HL-60/S4 (cell line): Measurements from ENCODE around the gene PCDHGB4.
"Not testable (repeated sequence)": the region's sequence is repeated elsewhere in the genome, so short reads cannot be mapped to it uniquely, and the experiment has no call there.

Experiments
- in situ Hi-C: fragments of 300-500 bp; cut with MboI; formaldehyde crosslinking; loops from 2 replicates; pipeline ENCODE4 v1.14.3; 2022; ENCODE audit warnings: low sequenced_read_pairs

The PCDHGB4 gene

DNA sequence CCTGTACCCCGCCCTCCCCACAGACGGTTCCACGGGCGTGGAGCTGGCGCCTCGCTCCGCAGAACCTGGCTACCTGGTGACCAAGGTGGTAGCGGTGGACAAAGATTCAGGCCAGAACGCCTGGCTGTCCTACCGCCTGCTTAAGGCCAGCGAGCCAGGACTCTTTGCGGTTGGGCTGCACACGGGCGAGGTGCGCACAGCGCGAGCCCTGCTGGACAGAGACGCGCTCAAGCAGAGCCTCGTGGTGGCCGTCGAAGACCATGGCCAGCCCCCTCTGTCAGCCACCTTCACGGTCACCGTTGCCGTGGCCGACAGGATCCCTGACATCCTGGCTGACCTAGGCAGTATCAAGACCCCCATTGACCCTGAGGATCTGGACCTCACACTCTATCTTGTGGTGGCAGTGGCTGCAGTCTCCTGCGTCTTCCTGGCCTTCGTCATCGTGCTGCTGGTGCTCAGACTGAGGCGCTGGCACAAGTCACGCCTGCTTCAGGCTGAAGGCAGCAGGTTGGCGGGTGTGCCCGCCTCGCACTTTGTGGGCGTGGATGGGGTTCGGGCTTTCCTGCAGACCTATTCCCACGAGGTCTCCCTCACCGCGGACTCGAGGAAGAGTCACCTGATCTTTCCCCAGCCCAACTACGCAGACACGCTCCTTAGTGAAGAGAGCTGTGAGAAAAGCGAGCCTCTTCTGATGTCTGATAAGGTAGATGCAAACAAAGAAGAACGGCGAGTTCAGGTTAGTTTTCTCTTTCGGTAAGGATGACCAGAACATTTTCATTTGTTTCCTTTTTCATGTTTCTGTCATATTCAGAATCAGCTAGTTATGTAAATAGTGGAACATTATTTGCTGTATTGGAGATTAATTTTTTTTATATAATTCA lies 21.2 kb upstream of the PCDHGB4 start:
- in situ Hi-C loops: no loop called here

DNA sequence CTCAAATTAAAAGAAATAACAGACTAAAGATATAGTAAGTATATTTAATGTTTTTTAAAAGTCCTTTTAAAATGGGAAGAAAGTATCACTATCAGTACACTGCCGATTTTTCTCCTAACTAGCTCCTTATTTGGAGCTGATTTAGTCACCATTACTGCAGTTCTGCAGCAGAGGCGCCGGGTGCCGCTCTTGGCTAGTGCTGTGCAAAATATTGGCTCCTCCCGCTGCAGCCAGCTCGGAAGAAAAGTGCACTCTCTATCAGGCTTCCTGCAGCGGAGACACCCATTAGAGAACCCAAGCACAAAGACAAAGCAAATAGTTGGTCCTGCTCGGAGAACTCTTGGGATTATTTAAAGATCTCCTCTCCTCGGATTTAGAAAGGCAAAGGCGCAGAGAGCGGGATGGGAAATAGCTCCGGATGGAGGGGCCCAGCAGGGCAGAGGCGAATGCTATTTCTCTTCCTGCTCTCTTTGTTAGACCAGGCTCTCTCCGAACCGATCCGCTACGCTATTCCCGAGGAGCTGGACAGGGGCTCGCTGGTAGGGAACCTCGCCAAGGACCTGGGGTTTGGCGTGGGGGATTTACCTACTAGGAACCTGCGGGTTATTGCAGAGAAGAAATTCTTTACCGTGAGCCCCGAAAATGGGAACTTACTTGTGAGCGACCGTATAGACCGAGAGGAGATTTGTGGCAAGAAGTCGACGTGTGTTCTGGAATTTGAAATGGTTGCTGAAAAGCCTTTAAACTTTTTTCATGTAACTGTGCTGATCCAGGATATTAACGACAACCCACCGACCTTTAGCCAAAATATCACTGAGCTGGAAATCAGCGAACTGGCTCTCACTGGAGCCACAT lies 17.3 kb upstream of the PCDHGB4 start, which contains the start of gene PCDHGB3:
PCDHGB3 (plus strand) TSS at position 249 of the 855 bp plus-strand sequence; CDS start at position 402, 153 bp downstream.
- in situ Hi-C loops: no loop called here

DNA sequence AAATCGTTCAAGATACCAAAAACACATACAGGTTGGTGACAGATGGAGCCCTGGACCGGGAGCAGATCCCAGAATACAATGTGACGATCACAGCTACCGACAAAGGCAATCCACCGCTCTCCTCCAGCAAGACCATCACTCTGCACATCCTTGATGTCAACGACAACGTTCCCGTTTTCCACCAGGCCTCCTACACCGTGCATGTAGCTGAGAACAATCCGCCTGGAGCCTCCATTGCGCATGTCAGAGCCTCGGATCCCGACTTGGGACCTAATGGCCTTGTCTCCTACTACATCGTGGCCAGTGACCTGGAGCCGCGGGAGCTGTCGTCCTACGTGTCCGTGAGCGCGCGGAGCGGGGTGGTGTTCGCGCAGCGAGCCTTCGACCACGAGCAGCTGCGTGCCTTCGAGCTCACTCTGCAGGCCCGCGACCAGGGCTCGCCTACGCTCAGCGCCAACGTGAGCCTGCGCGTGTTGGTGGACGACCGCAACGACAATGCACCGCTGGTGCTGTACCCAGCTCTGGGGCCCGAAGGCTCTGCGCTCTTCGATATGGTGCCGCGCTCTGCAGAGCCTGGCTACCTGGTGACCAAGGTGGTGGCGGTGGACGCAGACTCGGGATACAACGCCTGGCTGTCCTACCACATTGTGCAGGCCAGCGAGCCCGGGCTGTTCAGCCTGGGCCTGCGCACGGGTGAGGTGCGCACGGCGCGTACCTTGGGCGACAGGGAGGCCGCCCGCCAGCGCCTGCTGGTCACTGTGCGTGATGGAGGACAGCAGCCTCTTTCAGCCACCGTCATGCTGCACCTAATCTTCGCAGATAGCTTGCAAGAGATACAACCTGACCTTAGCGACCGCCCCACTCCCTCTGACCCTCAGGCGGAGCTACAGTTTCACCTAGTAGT lies 15.7 kb upstream of the PCDHGB4 start:
- in situ Hi-C loops: no loop called here

DNA sequence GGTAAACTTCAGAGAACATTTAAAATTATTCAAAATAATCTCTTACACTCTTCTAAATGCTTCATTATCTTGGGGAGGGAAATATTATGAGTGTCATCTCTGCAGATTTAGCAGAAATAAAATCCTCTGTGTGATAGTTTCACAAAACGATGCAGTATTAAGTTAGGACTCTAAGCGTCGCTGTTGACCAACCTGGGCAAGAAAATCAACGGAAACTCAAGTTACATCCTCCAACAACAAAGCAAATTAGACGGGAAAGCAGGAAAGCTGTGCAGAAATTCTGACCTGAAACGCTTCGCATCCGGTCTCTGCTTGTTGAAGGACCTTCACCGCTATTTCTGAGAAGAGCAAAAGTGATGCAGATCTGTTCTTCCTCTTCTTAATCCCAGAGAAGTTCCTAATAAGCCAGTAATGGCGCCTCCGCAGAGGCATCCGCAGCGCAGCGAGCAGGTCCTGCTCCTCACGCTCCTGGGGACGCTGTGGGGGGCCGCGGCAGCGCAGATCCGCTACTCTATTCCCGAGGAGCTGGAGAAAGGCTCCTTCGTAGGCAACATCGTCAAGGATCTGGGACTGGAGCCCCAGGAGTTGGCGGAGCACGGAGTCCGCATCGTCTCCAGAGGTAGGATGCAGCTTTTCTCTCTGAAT lies 13.7 kb upstream of the PCDHGB4 start, which contains the start of gene PCDHGA6:
PCDHGA6 (plus strand) TSS at position 219 of the 645 bp plus-strand sequence; CDS start at position 412, 193 bp downstream.
- in situ Hi-C loops: no loop called here

DNA sequence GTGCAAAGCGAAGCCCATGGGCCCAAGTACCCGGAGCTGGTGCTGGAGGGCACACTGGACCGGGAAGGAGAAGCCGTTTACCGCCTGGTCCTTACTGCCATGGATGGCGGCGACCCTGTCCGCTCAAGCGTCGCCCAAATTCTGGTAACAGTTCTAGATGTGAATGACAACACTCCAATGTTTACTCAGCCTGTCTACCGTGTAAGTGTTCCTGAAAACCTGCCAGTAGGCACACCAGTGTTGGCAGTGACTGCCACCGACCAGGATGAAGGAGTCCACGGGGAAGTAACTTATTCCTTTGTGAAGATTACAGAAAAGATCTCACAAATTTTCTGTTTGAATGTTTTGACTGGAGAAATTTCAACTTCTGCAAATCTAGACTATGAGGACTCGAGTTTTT lies 12.9 kb upstream of the PCDHGB4 start:
- in situ Hi-C loops: no loop called here

DNA sequence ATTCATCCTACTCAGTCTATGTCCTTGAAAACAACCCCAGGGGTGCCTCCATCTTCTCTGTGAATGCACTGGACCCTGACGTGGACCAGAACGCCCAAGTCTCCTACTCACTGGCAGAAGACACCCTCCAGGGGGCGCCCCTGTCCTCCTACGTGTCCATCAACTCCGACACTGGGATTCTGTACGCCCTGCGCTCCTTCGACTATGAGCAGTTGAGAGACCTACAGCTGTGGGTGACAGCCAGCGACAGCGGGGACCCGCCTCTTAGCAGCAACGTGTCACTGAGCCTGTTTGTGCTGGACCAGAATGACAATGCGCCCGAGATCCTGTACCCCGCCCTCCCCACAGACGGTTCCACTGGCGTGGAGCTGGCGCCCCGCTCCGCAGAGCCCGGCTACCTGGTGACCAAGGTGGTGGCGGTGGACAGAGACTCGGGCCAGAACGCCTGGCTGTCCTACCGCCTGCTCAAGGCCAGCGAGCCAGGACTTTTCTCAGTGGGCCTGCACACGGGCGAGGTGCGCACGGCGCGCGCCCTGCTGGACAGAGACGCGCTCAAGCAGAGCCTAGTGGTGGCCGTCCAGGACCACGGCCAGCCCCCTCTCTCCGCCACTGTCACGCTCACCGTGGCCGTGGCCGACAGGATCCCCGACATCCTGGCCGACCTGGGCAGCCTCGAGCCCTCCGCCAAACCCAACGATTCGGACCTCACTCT lies 11.9 kb upstream of the PCDHGB4 start:
- in situ Hi-C loops: not testable (repeated sequence)

DNA sequence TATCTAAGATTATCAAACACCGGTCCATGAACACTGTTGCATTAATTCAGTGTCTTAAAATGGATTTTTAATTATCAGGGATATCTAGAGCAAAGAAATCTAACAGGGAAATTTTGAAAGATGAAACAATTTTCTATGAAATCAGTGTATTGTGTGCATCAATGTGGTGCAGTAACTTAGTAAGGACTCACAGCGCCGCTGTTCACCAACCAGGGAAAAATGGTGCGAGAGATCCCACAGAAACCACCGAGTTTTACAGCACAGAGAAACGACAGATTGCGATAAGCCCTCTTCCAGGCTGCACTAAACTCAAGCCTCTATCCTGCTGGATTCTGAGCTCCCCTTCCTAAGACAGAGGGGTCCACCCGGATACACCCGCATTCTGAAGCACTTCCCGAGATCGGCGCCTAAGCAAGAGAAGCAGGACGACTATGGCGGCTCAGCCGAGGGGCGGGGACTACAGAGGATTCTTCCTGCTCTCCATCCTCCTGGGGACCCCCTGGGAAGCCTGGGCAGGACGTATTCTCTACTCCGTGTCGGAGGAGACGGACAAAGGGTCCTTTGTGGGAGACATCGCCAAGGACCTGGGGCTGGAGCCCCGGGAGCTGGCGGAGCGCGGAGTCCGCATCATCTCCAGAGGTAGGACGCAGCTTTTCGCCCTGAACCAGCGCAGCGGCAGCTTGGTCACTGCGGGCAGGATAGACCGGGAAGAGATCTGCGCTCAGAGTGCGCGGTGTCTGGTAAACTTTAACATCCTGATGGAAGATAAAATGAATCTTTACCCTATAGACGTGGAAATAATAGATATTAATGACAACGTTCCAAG lies 4.8 kb upstream of the PCDHGB4 start, which contains the start of gene PCDHGA7:
PCDHGA7 (plus strand) TSS at position 274 of the 826 bp plus-strand sequence; CDS start at position 432, 158 bp downstream.
- in situ Hi-C loops: no loop called here

DNA sequence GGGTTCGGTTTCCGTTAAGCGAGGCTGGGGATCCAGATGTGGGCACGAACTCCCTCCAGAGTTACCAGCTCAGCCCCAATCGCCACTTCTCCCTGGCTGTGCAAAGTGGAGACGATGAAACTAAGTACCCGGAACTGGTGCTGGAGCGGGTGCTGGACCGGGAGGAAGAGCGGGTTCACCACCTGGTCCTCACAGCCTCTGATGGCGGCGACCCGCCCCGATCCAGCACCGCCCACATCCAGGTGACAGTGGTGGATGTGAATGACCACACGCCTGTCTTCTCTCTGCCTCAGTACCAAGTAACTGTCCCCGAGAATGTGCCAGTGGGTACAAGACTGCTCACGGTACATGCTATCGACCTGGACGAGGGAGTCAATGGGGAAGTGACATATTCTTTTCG lies 4.2 kb upstream of the PCDHGB4 start:
- in situ Hi-C loops: no loop called here

DNA sequence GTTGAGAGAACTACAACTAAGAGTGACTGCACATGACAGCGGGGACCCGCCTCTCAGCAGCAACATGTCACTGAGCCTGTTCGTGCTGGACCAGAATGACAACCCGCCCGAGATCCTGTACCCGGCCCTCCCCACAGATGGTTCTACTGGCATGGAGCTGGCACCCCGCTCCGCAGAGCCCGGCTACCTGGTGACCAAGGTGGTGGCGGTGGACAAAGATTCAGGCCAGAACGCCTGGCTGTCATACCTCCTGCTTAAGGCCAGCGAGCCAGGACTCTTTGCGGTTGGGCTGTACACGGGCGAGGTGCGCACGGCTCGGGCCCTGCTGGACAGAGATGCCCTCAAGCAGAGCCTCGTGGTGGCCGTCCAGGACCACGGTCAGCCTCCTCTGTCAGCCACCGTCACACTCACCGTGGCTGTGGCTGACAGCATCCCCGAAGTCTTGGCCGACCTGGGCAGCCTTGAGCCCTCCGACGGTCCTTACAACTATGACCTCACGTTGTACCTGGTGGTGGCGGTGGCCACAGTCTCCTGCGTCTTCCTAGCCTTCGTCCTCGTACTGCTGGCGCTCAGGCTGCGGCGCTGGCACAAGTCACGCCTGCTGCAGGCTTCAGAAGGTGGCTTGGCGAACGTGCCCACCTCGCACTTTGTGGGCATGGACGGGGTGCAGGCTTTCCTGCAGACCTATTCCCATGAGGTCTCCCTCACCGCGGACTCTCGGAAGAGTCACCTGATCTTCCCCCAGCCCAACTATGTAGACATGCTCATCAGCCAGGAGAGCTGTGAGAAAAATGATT lies 2.8 kb upstream of the PCDHGB4 start:
- in situ Hi-C loops: no loop called here

DNA sequence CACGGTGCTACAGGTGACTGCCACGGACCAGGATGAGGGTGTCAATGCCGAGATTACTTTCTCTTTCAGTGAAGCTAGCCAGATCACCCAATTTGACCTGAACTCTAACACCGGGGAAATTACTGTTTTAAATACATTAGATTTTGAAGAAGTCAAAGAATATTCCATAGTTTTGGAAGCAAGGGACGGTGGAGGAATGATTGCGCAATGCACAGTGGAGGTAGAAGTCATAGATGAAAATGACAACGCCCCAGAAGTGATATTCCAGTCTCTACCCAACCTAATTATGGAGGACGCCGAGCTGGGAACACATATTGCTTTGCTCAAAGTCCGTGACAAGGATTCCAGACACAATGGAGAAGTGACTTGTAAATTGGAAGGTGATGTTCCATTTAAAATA lies 1.2 kb downstream of the PCDHGB4 start:
- in situ Hi-C loops: no loop called here

DNA sequence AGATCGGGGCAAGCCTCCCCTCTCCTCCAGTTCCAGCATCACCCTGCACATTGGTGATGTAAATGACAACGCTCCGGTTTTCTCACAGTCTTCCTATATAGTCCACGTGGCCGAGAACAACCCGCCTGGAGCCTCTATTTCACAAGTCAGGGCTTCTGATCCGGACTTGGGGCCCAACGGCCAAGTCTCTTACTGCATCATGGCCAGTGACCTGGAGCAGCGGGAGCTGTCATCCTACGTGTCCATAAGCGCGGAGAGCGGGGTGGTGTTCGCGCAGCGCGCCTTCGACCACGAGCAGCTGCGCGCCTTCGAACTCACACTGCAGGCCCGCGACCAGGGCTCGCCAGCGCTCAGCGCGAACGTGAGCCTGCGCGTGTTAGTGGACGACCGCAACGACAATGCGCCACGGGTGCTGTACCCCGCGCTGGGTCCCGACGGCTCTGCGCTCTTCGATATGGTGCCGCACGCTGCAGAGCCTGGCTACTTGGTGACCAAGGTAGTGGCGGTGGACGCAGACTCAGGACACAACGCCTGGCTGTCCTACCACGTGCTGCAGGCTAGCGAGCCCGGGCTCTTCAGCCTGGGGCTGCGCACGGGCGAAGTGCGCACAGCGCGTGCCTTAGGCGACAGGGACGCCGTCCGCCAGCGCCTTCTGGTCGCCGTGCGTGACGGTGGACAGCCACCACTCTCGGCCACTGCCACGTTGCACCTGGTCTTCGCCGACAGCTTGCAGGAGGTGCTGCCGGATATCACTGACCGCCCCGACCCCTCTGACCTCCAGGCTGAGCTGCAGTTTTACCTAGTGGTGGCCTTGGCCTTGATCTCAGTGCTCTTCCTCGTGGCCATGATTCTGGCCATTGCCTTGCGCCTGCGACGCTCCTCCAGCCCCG lies 1.9 kb downstream of the PCDHGB4 start:
- in situ Hi-C loops: no loop called here

DNA sequence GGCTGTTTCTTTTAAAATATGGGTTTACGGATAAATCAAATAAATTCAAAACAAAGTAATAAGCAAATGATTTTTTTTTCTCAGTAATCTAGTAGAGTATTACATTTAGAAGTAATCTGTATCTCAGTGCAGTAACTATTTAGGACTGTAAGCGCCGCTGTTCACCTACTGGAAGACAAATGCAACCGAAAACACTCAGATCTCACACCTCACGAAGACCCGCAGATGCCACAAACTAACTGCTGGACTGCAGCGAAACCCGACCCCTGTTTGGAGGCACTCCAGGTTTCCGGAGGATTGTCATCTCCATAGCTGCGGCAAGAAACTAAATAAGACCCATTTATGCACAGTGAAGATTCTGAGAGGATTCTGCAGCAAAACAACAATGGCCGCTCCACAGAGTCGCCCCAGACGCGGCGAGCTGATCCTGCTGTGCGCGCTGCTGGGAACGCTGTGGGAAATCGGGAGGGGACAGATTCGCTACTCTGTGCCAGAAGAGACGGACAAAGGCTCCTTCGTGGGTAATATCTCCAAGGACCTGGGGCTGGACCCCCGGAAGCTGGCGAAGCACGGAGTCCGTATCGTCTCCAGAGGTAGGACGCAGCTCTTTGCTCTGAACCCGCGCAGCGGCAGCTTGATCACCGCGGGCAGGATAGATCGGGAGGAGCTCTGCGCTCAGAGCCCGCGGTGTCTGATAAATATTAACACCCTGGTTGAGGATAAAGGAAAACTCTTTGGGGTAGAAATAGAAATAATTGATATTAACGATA lies 5.1 kb downstream of the PCDHGB4 start, which contains the start of gene PCDHGA8:
PCDHGA8 (plus strand) TSS at position 205 of the 770 bp plus-strand sequence; CDS start at position 386, 181 bp downstream.
- in situ Hi-C loops: no loop called here

DNA sequence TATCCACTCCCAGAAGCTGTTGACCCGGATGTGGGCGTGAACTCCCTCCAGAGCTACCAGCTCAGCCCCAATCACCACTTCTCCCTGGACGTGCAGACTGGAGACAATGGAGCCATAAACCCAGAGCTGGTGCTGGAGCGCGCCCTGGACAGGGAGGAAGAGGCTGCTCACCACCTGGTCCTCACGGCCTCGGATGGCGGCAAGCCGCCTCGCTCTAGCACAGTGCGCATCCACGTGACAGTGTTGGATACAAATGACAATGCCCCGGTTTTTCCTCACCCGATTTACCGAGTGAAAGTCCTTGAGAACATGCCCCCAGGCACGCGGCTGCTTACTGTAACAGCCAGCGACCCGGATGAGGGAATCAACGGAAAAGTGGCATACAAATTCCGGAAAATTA lies 5.8 kb downstream of the PCDHGB4 start:
- in situ Hi-C loops: no loop called here

DNA sequence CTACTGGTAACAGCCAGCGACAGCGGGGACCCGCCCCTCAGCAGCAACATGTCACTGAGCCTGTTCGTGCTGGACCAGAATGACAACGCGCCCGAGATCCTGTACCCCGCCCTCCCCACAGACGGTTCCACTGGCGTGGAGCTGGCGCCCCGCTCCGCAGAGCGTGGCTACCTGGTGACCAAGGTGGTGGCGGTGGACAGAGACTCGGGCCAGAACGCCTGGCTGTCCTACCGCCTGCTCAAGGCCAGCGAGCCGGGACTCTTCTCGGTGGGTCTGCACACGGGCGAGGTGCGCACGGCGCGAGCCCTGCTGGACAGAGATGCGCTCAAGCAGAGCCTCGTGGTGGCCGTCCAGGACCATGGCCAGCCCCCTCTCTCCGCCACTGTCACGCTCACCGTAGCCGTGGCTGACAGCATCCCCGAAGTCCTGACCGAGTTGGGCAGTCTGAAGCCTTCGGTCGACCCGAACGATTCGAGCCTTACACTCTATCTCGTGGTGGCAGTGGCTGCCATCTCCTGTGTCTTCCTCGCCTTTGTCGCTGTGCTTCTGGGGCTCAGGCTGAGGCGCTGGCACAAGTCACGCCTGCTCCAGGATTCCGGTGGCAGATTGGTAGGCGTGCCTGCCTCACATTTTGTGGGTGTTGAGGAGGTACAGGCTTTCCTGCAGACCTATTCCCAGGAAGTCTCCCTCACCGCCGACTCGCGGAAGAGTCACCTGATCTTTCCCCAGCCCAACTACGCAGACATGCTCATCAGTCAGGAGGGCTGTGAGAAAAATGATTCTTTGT lies 7.1 kb downstream of the PCDHGB4 start:
- in situ Hi-C loops: not testable (repeated sequence)
